ENCODE measurements around the gene TCEAL4.
A peak's percentile ranks its signal among the peaks of the same experiment; 100 is the strongest.
"Not testable (repeated sequence)": the region's sequence is repeated elsewhere in the genome, so short reads cannot be mapped to it uniquely, and the experiment has no call there.

TCEAL4 gene

GRCh38 chrX:103592295-103592694 lies 7.0 kb downstream of the TCEAL4 start:
- DNase-seq, ATAC-seq: not testable (repeated sequence)

GRCh38 chrX:103595202-103595601 lies 9.9 kb downstream of the TCEAL4 start:
- DNase-seq, ATAC-seq: not testable (repeated sequence)

- DNase-seq (peak; percentile 37), ATAC-seq (peak; percentile 36)
These were observed 22.3 kb downstream of the TCEAL4 start, which contains the start of gene TCEAL3 for GRCh38 chrX:103607364-103608305. TSS of gene TCEAL3 (plus strand) at chrX:103607963. CDS start at chrX:103609065, 1,102 bp downstream.

- no peak for ATAC-seq
- no peak for DNase-seq
These were observed 23.1 kb downstream of the TCEAL4 start for GRCh38 chrX:103608306-103608963.

GRCh38 chrX:103610282-103610681 lies 25.0 kb downstream of the TCEAL4 start:
- ATAC-seq: no peak

GRCh38 chrX:103613362-103613890 lies 28.1 kb downstream of the TCEAL4 start:
- DNase-seq (no peak), ATAC-seq (no peak)

More at GRCh38 chrX:103610282-103610681, 25.0 kb downstream of the TCEAL4 start:
- no peak for DNase-seq

- no peak for ATAC-seq
- DNase-seq: no peak
These were observed 29.7 kb downstream of the TCEAL4 start for GRCh38 chrX:103614999-103615398.

- ATAC-seq: no peak
- DNase-seq: no peak
These were observed 30.6 kb downstream of the TCEAL4 start for GRCh38 chrX:103615781-103616371.

- DNase-seq: no peak
- no peak for ATAC-seq
These were observed 31.4 kb downstream of the TCEAL4 start for GRCh38 chrX:103616676-103617186.

- DNase-seq (no peak), ATAC-seq (no peak)
These were observed 38.8 kb downstream of the TCEAL4 start for GRCh38 chrX:103624111-103624510.

GRCh38 chrX:103626855-103627254 lies 41.5 kb downstream of the TCEAL4 start:
- no peak for DNase-seq
- no peak for ATAC-seq

- ATAC-seq (peak; percentile 80), DNase-seq (peak; percentile 39)
These were observed 43.3 kb downstream of the TCEAL4 start, which contains the start of gene TCEAL1 for GRCh38 chrX:103628386-103629317. TSS of gene TCEAL1 (plus strand) at chrX:103628975. CDS start at chrX:103629917, 942 bp downstream.

- peak; percentile 40 for DNase-seq
- ATAC-seq: peak; percentile 49
These were observed 44.2 kb downstream of the TCEAL4 start for GRCh38 chrX:103629318-103630170.

GRCh38 chrX:103630171-103630511 lies 44.8 kb downstream of the TCEAL4 start:
- ATAC-seq (no peak), DNase-seq (no peak)

GRCh38 chrX:103631145-103631544 lies 45.8 kb downstream of the TCEAL4 start:
- no peak for DNase-seq
- no peak for ATAC-seq

- ATAC-seq: no peak
- no peak for DNase-seq
These were observed 50.1 kb downstream of the TCEAL4 start for GRCh38 chrX:103635436-103635835.
